ENCODE data around the gene REPS2. TPM values are rescaled to one million over a fixed set of nuclear protein-coding genes. Genes with fewer than 3 reads are reported as not detected.
A peak's percentile ranks its signal among the peaks of the same experiment; 100 is the strongest.

The REPS2 gene
- polyA plus RNA-seq, 1 experiment: 0.04 TPM

DNA sequence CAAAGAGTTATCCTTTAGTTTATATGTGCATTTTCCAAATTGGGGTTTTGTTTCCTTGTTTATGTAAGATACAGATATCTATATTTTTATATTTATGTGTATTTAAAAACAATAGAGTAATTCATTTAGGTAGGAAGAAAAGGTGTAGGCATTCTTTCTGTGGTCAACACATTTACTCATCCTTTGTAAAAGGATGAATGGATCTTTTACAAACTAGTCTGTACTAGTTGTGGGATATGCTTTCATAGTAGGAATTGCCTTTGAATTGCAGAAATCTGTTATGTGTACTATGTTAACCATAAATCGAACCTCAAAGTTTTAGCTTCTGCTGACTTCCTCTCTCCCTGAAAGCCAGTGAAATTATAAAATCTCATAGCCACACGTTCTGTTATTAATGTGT is 128.5 kb downstream of the REPS2 start:
- TF ChIP-seq, protein P1, sequence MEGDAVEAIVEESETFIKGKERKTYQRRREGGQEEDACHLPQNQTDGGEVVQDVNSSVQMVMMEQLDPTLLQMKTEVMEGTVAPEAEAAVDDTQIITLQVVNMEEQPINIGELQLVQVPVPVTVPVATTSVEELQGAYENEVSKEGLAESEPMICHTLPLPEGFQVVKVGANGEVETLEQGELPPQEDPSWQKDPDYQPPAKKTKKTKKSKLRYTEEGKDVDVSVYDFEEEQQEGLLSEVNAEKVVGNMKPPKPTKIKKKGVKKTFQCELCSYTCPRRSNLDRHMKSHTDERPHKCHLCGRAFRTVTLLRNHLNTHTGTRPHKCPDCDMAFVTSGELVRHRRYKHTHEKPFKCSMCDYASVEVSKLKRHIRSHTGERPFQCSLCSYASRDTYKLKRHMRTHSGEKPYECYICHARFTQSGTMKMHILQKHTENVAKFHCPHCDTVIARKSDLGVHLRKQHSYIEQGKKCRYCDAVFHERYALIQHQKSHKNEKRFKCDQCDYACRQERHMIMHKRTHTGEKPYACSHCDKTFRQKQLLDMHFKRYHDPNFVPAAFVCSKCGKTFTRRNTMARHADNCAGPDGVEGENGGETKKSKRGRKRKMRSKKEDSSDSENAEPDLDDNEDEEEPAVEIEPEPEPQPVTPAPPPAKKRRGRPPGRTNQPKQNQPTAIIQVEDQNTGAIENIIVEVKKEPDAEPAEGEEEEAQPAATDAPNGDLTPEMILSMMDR (IDR thresholded peaks at IDR 0.05; ENCODE audit: insufficient read depth, low read depth, low read length): no peak
- CTCF ChIA-PET: no interaction called here
- Histone ChIP-seq H3K27me3 (ENCODE audit: control insufficient read depth, insufficient read depth, low read length) (peaks cover 2% of the 10 kb centered on the region; the same call in 1 of the 2 replicates), H3K36me3 (ENCODE audit: control insufficient read depth, insufficient read depth, low read length) (no peaks in the 10 kb centered on the region), H3K4me3 (ENCODE audit: low read depth, low read length) (no peak overlapping the region)
- no peak for DNase-seq (ENCODE audit: low read depth)
- POLR2A ChIA-PET: no interaction called here

DNA sequence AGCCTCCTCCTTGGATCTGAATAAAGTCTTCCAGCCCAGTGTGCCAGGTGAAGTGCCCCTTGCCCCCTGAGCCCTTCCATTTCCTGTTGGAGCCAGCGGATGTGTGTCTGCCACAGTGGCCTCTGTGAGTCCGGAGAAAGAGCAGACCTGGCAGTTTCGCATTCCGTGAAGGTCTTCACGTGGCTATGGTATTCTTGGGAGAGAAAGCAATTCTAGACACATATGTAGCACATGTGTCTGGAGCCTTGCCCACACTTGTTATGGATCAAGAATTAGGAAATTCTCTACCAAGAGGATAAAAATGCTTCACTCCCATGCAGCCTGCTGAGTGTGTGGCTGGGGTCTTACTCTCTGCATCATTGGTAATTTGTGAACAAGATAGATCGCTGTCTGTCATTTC is 130.9 kb downstream of the REPS2 start:
- Histone ChIP-seq H3K4me3 (ENCODE audit: low read depth, low read length) (no peak overlapping the region), H3K27me3 (ENCODE audit: control insufficient read depth, insufficient read depth, low read length) (no peaks in the 10 kb centered on the region), H3K36me3 (ENCODE audit: control insufficient read depth, insufficient read depth, low read length) (no peaks in the 10 kb centered on the region)
- TF ChIP-seq, protein P1 (IDR thresholded peaks at IDR 0.05; ENCODE audit: insufficient read depth, low read depth, low read length): no peak
- ChIA-PET CTCF (no interaction called here), POLR2A (no interaction called here)
- DNase-seq (ENCODE audit: low read depth): no peak

DNA sequence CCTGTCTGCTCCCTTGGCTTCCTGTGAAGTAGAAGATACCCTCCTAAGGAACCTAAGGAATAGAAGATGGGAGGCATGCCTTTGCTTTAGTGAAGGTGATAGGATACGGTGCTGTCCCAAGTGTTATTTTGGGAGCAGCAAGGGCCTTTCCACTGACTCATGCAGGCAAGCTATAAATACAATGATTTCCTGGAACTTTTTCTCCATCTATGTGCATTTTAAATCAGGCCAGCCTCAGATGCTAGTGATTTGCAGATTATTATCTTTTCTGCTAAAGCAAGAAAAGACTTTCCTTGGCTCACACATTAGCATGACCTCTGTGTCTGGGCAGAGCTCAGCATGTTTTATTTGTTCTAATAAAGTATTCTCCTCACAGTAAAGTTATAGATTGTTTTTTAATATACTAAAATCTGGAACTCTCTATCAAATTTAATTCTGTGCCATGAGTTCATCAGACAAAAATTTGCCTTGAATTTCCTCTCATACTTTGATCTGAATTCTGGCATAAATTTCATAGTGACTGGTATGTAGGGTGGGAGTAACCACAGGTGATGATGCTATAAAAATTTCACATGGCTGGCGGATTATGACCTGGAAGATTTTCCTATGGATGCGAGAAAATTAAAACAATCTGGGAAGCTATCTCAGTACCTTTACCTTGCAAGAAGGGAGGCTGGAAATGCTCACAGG is 131.7 kb downstream of the REPS2 start:
- ChIA-PET POLR2A (no interaction called here), CTCF (no interaction called here)
- peak; percentile 44 for DNase-seq (ENCODE audit: low read depth)

DNA sequence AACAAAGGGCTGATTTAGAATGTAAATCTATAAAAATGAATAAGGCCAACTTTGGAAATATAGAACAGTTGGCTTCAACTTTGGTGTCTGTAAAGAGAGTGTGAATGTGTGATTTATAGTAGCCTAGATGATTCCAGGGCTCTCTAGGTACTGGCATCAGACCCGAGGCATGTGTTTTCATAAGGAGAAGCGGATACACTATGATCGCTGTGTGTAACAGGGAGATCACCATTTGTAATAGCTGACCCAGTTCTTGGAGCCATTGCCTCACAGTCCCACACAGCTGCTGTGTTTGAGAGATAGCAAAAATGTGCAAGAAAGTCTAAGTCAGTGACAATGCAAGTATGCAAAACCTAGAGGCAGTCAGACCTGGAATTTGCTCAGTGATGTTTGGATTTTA is 135.1 kb downstream of the REPS2 start:
- no peaks in the 10 kb centered on the region for H3K27me3 ChIP-seq (ENCODE audit: control insufficient read depth, insufficient read depth, low read length)
- ChIA-PET CTCF (interaction anchor here (1.0 to 1.8 kb wide), 3 partner anchors 189 to 255 kb away, joined by 4 to 5 read pairs (median 4); no protein-coding TSS in a partner anchor), POLR2A (interaction anchor here (0.6 kb wide), 1 partner anchor 215 kb away, joined by 11 read pairs; no protein-coding TSS in a partner anchor)
- TF ChIP-seq, protein P1 (IDR thresholded peaks at IDR 0.05; ENCODE audit: insufficient read depth, low read depth, low read length): no peak
- no peak for DNase-seq (ENCODE audit: low read depth)
- no peaks in the 10 kb centered on the region for H3K36me3 ChIP-seq (ENCODE audit: control insufficient read depth, insufficient read depth, low read length)
- H3K4me3 ChIP-seq (ENCODE audit: low read depth, low read length): no peak overlapping the region

More for the DNA sequence above, 131.7 kb downstream of the REPS2 start:
- Histone ChIP-seq H3K36me3 (ENCODE audit: control insufficient read depth, insufficient read depth, low read length) (no peaks in the 10 kb centered on the region), H3K4me3 (ENCODE audit: low read depth, low read length) (no peak overlapping the region), H3K27me3 (ENCODE audit: control insufficient read depth, insufficient read depth, low read length) (no peaks in the 10 kb centered on the region)
- TF ChIP-seq, protein P1 (IDR thresholded peaks at IDR 0.05; ENCODE audit: insufficient read depth, low read depth, low read length): no peak

DNA sequence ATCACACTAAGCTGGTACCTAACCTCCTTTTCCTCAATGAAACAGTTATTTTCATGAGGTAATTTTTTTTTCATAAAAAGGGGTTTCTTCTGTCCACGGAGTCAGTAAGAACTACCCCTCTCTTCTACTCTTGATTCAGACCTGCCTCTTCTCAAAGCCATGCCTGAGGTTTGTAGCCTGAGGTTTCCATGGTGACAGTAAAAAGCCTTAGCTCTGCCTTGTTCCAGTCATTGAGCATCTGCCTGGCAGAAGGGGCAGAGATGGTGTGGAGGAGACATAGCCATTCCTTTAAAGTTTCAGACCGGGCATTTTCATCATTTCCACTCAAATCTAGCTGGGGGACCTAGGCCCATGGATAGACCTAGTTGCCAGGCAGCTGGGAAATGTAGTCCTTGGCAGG is 135.5 kb downstream of the REPS2 start:
- TF ChIP-seq, protein P1 (IDR thresholded peaks at IDR 0.05; ENCODE audit: insufficient read depth, low read depth, low read length): no peak
- Histone ChIP-seq H3K27me3 (ENCODE audit: control insufficient read depth, insufficient read depth, low read length) (no peaks in the 10 kb centered on the region), H3K4me3 (ENCODE audit: low read depth, low read length) (no peak overlapping the region), H3K36me3 (ENCODE audit: control insufficient read depth, insufficient read depth, low read length) (no peaks in the 10 kb centered on the region)
- POLR2A ChIA-PET: interaction anchor here (0.6 kb wide), 1 partner anchor 215 kb away, joined by 11 read pairs; no protein-coding TSS in a partner anchor
- DNase-seq (ENCODE audit: low read depth): no peak
- CTCF ChIA-PET: interaction anchor here (1.0 to 1.8 kb wide), 4 partner anchors 35 to 256 kb away, joined by 3 to 5 read pairs (median 4); no protein-coding TSS in a partner anchor

Data from BJ (cell line).